HepG2 (cell line): ENCODE data around the gene SMAP2. TPM values are rescaled to one million over a fixed set of nuclear protein-coding genes. Genes with fewer than 3 reads are reported as not detected.

ENCODE experiments used
- GABPB1 ChIP-seq: IDR thresholded peaks from 2 replicates; pipeline ENCODE4 v1.6.1; 2016; ENCODE audit warnings: mild to moderate bottlenecking, missing genetic modification reagents, moderate library complexity, missing compliant biosample characterization
- KLF15 ChIP-seq: sonication (generic); formaldehyde crosslinking; IDR thresholded peaks from 2 replicates; pipeline ENCODE4 v1.8.1; 2023; ENCODE audit warnings: borderline replicate concordance, mild to moderate bottlenecking, inconsistent platforms, missing genetic modification reagents, mixed read lengths
- PAWR ChIP-seq: sonication (generic); formaldehyde crosslinking; IDR thresholded peaks from 2 replicates; pipeline ENCODE4 v1.4.0; 2020; ENCODE audit warnings: missing genetic modification reagents, mild to moderate bottlenecking, borderline replicate concordance
- PHF8 ChIP-seq: sonication (generic); formaldehyde crosslinking; IDR thresholded peaks from 2 replicates; pipeline ENCODE4 v1.5.0; 2020; ENCODE audit warnings: missing genetic modification reagents
- ZFP37 ChIP-seq: sonication (generic); formaldehyde crosslinking; IDR thresholded peaks from 2 replicates; pipeline ENCODE4 v1.4.0; 2020; ENCODE audit warnings: missing genetic modification reagents, borderline replicate concordance
- ZFP90 ChIP-seq: sonication (generic); formaldehyde crosslinking; IDR thresholded peaks from 2 replicates; pipeline ENCODE4 v1.8.0; 2022; ENCODE audit warnings: missing genetic modification reagents, mild to moderate bottlenecking, inconsistent platforms, borderline replicate concordance
- ZFX ChIP-seq: sonication (generic); formaldehyde crosslinking; IDR thresholded peaks from 2 replicates; pipeline ENCODE4 v1.4.0; 2020; ENCODE audit warnings: mild to moderate bottlenecking, low read depth, missing genetic modification reagents, moderate library complexity
- ZFY ChIP-seq: sonication (generic); formaldehyde crosslinking; IDR thresholded peaks from 2 replicates; pipeline ENCODE4 v1.4.0; 2020; ENCODE audit warnings: missing genetic modification reagents
- ZNF282 ChIP-seq: fragments of 450-650 bp; IDR thresholded peaks from 2 replicates; pipeline ENCODE4 v1.6.1; 2018; ENCODE audit not compliant: partially characterized antibody
- ZNF737 ChIP-seq: sonication (generic); formaldehyde crosslinking; IDR thresholded peaks from 2 replicates; pipeline ENCODE4 v1.5.0; 2020; ENCODE audit warnings: missing genetic modification reagents, mild to moderate bottlenecking, borderline replicate concordance
- polyA plus RNA-seq, 8 experiments: library from polyadenylated mRNA; depleted of rRNA in 3 of 8; stranded (reverse) in 7 of 8; unstranded in 1 of 8; fragments of >200 nt; fragmentation: Illumina TruSeq in 4 of 8; extraction: Trizol in 4 of 8; gene quantifications; 2 replicates each; pipeline versions ENCODE4 v1.2.1 to v1.2.3, GENCODE V29; 2011 to 2016; ENCODE audit warnings: low read depth in 4 of 8, missing spikeins in 1 of 8, mixed read lengths in 1 of 8; ENCODE audit not compliant: insufficient read depth in 1 of 8
- total RNA-seq, 5 experiments: library from RNA; depleted of rRNA; stranded (reverse); fragments of >200 nt; fragmentation: Illumina TruSeq; extraction: Trizol; gene quantifications; 2 replicates each; pipeline ENCODE4 v1.2.3, GENCODE V29; 2016; ENCODE audit warnings: low read depth in 1 of 5
- TF ChIP-seq, protein P1 (sequence below): sonication (generic); formaldehyde crosslinking; IDR thresholded peaks from 2 replicates; pipeline ENCODE4 v1.8.1; 2023; ENCODE audit warnings: mild to moderate bottlenecking, moderate library complexity, missing genetic modification reagents
- TF ChIP-seq, protein P2 (sequence below), 2 experiments: sonication (generic) in 1 of 2; formaldehyde crosslinking in 1 of 2; IDR thresholded peaks; 2 replicates each; pipeline versions ENCODE4 v1.5.1 to v1.6.1; 2011 to 2020; ENCODE audit warnings: borderline replicate concordance in 1 of 2, low read depth in 1 of 2, low read length in 1 of 2, mild to moderate bottlenecking in 1 of 2, missing genetic modification reagents in 1 of 2, moderate library complexity in 1 of 2
- TF ChIP-seq, protein P3 (sequence below): sonication (generic); formaldehyde crosslinking; IDR thresholded peaks from 2 replicates; pipeline ENCODE4; 2020; ENCODE audit warnings: missing genetic modification reagents, mild to moderate bottlenecking, borderline replicate concordance
- TF ChIP-seq, protein P4 (sequence below): sonication (generic); formaldehyde crosslinking; IDR thresholded peaks from 2 replicates; pipeline ENCODE4 v1.9.0; 2021; ENCODE audit warnings: missing genetic modification reagents, mild to moderate bottlenecking, borderline replicate concordance
- TF ChIP-seq, protein P5 (sequence below): sonication (generic); formaldehyde crosslinking; IDR thresholded peaks from 2 replicates; pipeline ENCODE4 v1.4.0; 2020; ENCODE audit warnings: low read depth, mild to moderate bottlenecking, missing genetic modification reagents
- TF ChIP-seq, protein P6 (sequence below): sonication (generic); formaldehyde crosslinking; IDR thresholded peaks from 2 replicates; pipeline ENCODE4 v1.8.1; 2023; ENCODE audit warnings: mild to moderate bottlenecking, missing genetic modification reagents

SMAP2 gene
- total and polyA plus RNA-seq, 2 of the 13 experiments (the other 11 are each of a cell fraction or from before 2014, with no cell fraction given): 19.0 to 22.3 TPM

DNA sequence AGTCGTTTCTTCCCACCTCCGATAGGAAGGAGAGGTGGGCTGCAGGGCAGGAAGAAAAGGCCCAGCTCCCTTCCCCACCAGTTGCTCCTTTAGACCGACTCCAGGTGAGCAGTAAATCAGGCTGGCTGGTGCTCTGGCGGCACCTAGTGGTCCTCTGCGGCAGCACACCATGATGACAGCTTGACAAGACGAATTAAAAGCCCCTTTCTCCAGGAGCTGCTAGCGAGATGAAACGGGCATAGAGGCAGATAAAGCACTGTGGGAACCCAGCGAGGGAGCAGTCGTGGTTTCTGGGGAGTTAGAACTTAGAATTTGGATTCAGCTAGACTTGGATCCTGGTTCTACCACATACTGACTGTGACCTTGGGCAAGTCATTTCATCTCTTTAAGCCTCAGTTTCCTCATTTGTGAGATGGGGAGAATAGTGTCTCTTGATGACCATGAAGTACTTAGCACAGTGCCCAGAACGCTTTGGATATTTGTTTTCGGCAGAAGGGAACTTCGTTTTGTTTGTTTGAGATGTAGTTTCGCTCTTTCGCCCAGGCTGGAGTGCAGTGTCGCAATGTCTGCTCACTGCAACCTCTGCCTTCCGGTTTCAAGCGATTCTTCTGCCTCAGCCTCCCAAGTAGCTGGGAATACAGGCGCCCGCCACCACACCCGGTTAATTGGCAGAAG lies 34.6 kb upstream of the SMAP2 start (continued):
- TF ChIP-seq, protein P1, sequence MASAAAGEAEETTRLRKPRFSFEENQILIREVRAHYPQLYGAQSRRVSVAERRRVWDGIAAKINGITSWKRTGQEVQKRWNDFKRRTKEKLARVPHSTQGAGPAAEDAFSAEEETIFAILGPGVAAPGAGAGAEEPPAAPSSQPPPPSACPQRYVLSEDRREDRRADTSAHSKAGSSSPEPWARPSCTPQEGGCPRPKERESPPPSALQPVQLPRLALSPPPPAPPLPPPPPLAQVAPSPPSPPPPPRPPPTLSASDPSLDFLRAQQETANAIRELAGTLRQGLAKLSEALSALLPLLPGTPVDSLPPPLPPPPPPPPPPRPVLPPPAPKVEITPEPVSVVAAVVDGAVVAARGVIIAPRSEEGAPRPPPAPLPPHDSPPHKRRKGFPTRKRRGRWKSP (CRISPR knock-in tag): no peak
- TF ChIP-seq ZFX (CRISPR knock-in tag) (peak; percentile 54), GABPB1 (CRISPR knock-in tag) (peak; percentile 73), PHF8 (CRISPR knock-in tag) (peak; percentile 26; the same call in 1 of the 2 replicates), KLF15 (CRISPR knock-in tag) (no peak), ZFP37 (CRISPR knock-in tag) (no peak), ZNF282 (no peak), PAWR (CRISPR knock-in tag) (no peak), ZFP90 (0 out of 2 replicates have a peak, but pooled peaks have one; percentile 21), ZFY (CRISPR knock-in tag) (peak; percentile 46; the same call in 1 of the 2 replicates), ZNF737 (CRISPR knock-in tag) (no peak)
- TF ChIP-seq, protein P2, sequence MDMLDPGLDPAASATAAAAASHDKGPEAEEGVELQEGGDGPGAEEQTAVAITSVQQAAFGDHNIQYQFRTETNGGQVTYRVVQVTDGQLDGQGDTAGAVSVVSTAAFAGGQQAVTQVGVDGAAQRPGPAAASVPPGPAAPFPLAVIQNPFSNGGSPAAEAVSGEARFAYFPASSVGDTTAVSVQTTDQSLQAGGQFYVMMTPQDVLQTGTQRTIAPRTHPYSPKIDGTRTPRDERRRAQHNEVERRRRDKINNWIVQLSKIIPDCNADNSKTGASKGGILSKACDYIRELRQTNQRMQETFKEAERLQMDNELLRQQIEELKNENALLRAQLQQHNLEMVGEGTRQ (IDR thresholded peaks at IDR 0.05; ENCODE audit: low read depth, low read length): no peak
- TF ChIP-seq, protein P2 (CRISPR knock-in tag; IDR thresholded peaks at IDR 0.05; ENCODE audit: borderline replicate concordance): no peak
- TF ChIP-seq, protein P3, sequence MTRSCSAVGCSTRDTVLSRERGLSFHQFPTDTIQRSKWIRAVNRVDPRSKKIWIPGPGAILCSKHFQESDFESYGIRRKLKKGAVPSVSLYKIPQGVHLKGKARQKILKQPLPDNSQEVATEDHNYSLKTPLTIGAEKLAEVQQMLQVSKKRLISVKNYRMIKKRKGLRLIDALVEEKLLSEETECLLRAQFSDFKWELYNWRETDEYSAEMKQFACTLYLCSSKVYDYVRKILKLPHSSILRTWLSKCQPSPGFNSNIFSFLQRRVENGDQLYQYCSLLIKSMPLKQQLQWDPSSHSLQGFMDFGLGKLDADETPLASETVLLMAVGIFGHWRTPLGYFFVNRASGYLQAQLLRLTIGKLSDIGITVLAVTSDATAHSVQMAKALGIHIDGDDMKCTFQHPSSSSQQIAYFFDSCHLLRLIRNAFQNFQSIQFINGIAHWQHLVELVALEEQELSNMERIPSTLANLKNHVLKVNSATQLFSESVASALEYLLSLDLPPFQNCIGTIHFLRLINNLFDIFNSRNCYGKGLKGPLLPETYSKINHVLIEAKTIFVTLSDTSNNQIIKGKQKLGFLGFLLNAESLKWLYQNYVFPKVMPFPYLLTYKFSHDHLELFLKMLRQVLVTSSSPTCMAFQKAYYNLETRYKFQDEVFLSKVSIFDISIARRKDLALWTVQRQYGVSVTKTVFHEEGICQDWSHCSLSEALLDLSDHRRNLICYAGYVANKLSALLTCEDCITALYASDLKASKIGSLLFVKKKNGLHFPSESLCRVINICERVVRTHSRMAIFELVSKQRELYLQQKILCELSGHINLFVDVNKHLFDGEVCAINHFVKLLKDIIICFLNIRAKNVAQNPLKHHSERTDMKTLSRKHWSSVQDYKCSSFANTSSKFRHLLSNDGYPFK (CRISPR knock-in tag): peak; percentile 59; the same call in 1 of the 2 replicates
- TF ChIP-seq, protein P4, sequence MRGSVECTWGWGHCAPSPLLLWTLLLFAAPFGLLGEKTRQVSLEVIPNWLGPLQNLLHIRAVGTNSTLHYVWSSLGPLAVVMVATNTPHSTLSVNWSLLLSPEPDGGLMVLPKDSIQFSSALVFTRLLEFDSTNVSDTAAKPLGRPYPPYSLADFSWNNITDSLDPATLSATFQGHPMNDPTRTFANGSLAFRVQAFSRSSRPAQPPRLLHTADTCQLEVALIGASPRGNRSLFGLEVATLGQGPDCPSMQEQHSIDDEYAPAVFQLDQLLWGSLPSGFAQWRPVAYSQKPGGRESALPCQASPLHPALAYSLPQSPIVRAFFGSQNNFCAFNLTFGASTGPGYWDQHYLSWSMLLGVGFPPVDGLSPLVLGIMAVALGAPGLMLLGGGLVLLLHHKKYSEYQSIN: no peak
- TF ChIP-seq, protein P5, sequence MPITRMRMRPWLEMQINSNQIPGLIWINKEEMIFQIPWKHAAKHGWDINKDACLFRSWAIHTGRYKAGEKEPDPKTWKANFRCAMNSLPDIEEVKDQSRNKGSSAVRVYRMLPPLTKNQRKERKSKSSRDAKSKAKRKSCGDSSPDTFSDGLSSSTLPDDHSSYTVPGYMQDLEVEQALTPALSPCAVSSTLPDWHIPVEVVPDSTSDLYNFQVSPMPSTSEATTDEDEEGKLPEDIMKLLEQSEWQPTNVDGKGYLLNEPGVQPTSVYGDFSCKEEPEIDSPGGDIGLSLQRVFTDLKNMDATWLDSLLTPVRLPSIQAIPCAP (CRISPR knock-in tag): no peak
- TF ChIP-seq, protein P6, sequence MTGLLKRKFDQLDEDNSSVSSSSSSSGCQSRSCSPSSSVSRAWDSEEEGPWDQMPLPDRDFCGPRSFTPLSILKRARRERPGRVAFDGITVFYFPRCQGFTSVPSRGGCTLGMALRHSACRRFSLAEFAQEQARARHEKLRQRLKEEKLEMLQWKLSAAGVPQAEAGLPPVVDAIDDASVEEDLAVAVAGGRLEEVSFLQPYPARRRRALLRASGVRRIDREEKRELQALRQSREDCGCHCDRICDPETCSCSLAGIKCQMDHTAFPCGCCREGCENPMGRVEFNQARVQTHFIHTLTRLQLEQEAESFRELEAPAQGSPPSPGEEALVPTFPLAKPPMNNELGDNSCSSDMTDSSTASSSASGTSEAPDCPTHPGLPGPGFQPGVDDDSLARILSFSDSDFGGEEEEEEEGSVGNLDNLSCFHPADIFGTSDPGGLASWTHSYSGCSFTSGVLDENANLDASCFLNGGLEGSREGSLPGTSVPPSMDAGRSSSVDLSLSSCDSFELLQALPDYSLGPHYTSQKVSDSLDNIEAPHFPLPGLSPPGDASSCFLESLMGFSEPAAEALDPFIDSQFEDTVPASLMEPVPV (CRISPR knock-in tag): no peak
